NCI-H1436 treated with DMSO at 0.1 percent for 48 hours (cell line): ENCODE measurements around the gene IFNL1.
"Not testable (repeated sequence)": the region's sequence is repeated elsewhere in the genome, so short reads cannot be mapped to it uniquely, and the experiment has no call there.

Experiments used
- DNase-seq: peaks from one replicate; lab custom pipeline; 2025; lab: John Stamatoyannopoulos, UW

IFNL1 gene

GRCh38 chr19:39296055-39296645 is at the start of gene IFNL1:
IFNL1 (plus strand) TSS chr19:39296407; CDS start chr19:39296422, 15 bp downstream.
- DNase-seq = no peak

GRCh38 chr19:39246951-39247669 is 49.1 kb upstream of the IFNL1 start:
- DNase-seq = no peak

GRCh38 chr19:39247701-39248664 is 48.2 kb upstream of the IFNL1 start:
- no peak for DNase-seq

- DNase-seq = no peak
Observed at GRCh38 chr19:39248806-39249205, 47.4 kb upstream of the IFNL1 start, which contains the start of gene IFNL4. IFNL4 (minus strand) TSS chr19:39248856.

- no peak for DNase-seq
Observed at GRCh38 chr19:39251081-39251480, 45.1 kb upstream of the IFNL1 start.

GRCh38 chr19:39251846-39252245 is 44.4 kb upstream of the IFNL1 start:
- no peak for DNase-seq

- DNase-seq = no peak
Observed at GRCh38 chr19:39252458-39252857, 43.7 kb upstream of the IFNL1 start.

- no peak for DNase-seq
Observed at GRCh38 chr19:39253374-39254149, 42.6 kb upstream of the IFNL1 start.

- DNase-seq = no peak
Observed at GRCh38 chr19:39254531-39255345, 41.5 kb upstream of the IFNL1 start.

GRCh38 chr19:39257227-39257626 is 39.0 kb upstream of the IFNL1 start:
- no peak for DNase-seq

GRCh38 chr19:39261704-39262103 is 34.5 kb upstream of the IFNL1 start:
- DNase-seq = no peak

- no peak for DNase-seq
Observed at GRCh38 chr19:39262496-39262895, 33.7 kb upstream of the IFNL1 start.

- DNase-seq = no peak
Observed at GRCh38 chr19:39263912-39264305, 32.3 kb upstream of the IFNL1 start.

- DNase-seq = no peak
Observed at GRCh38 chr19:39264306-39265290, 31.6 kb upstream of the IFNL1 start.

- no peak for DNase-seq
Observed at GRCh38 chr19:39265321-39265916, 30.8 kb upstream of the IFNL1 start.

GRCh38 chr19:39268085-39268484 is 28.1 kb upstream of the IFNL1 start, which contains the start of gene IFNL2:
IFNL2 (plus strand) TSS chr19:39268396; CDS start chr19:39268569, 173 bp downstream.
- DNase-seq = not testable (repeated sequence)

GRCh38 chr19:39268531-39269223 is 27.5 kb upstream of the IFNL1 start:
- not testable (repeated sequence) for DNase-seq

- DNase-seq = not testable (repeated sequence)
Observed at GRCh38 chr19:39269369-39269768, 26.8 kb upstream of the IFNL1 start.
